Omental fat pad (tissue), 4 donors: ENCODE measurements around the gene SLC12A2. TPM values are rescaled to one million over a fixed set of nuclear protein-coding genes. Genes with fewer than 3 reads are reported as not detected.

Source experiments
- ATAC-seq: fragments of 150-250 bp; one replicate; pipeline ENCODE4 v1.9.1; 2016; ENCODE audit warnings: mild to moderate bottlenecking, moderate library complexity; ENCODE audit not compliant: low FRiP score
- DNase-seq: peaks from one replicate; pipeline ENCODE4 v3.0.0-alpha.2; 2019; ENCODE audit warnings: low spot score
- CTCF ChIP-seq, 3 donors: fragments of 450-650 bp; IDR thresholded peaks; one replicate each; pipeline ENCODE4 v1.5.1; 2016 to 2017; ENCODE audit warnings: antibody characterized with exemption in 3 of 3, mild to moderate bottlenecking in 3 of 3, moderate library complexity in 2 of 3
- total RNA-seq, 4 donors: library from RNA; depleted of rRNA; stranded (reverse); fragments of >200 nt; gene quantifications; one replicate each; pipeline ENCODE4 v1.1.0, GENCODE V29; 2016

The SLC12A2 gene
- total RNA-seq, 4 donors from 2014 or later: 14.4 to 28.1 (median 20.6) TPM

- DNase-seq (no peak), ATAC-seq (no peak)
- TF ChIP-seq CTCF (IDR thresholded peaks at IDR 0.05): no peak
Measured at GRCh38 chr5:128105203-128105602, 21.6 kb downstream of the SLC12A2 start.

GRCh38 chr5:128109138-128109537, 25.6 kb downstream of the SLC12A2 start:
- ATAC-seq: no peak
- TF ChIP-seq CTCF (IDR thresholded peaks at IDR 0.05): no peak

GRCh38 chr5:128109766-128110165, 26.2 kb downstream of the SLC12A2 start:
- DNase-seq: no peak
- no peak for ATAC-seq
- no peak for TF ChIP-seq CTCF (IDR thresholded peaks at IDR 0.05)

More at GRCh38 chr5:128109138-128109537, 25.6 kb downstream of the SLC12A2 start:
- DNase-seq: no peak

- ATAC-seq (no peak), DNase-seq (no peak)
- TF ChIP-seq CTCF (IDR thresholded peaks at IDR 0.05): no peak
Measured at GRCh38 chr5:128111818-128112448, 28.4 kb downstream of the SLC12A2 start.

GRCh38 chr5:128116445-128116844, 32.9 kb downstream of the SLC12A2 start:
- no peak for ATAC-seq
- DNase-seq: no peak
- no peak for TF ChIP-seq CTCF (IDR thresholded peaks at IDR 0.05)

- DNase-seq (no peak), ATAC-seq (no peak)
- TF ChIP-seq CTCF (IDR thresholded peaks at IDR 0.05): no peak
Measured at GRCh38 chr5:128118214-128118613, 34.6 kb downstream of the SLC12A2 start.

- DNase-seq: no peak
- no peak for ATAC-seq
- no peak for TF ChIP-seq CTCF (IDR thresholded peaks at IDR 0.05)
Measured at GRCh38 chr5:128121651-128122050, 38.1 kb downstream of the SLC12A2 start.
